CD4-positive, alpha-beta T cell (primary cell): ENCODE data around the gene CPED1. TPM values are rescaled to one million over a fixed set of nuclear protein-coding genes. Genes with fewer than 3 reads are reported as not detected.

ENCODE experiments used
- ATAC-seq: fragments of 200-7000 bp; cut with Tn5 transposase; one replicate; pipeline ENCODE4 v1.10.0; 2022; ENCODE audit warnings: mild to moderate bottlenecking; ENCODE audit not compliant: poor library complexity
- CTCF ChIA-PET: fragments of 350-600 bp; sonication (Branson Sonifier 250); formaldehyde crosslinking; loops from one replicate; lab custom pipeline; 2021; ENCODE audit warnings: antibody characterized with exemption, inconsistent platforms; lab: Charles Lee
- POLR2A ChIA-PET: fragments of 350-600 bp; sonication (Branson Sonifier 250); formaldehyde crosslinking; loops from one replicate; lab custom pipeline; 2021; ENCODE audit warnings: antibody characterized with exemption, inconsistent platforms; lab: Charles Lee
- DNase-seq, 14 experiments: peaks; one replicate each; pipeline ENCODE4 v3.0.0-alpha.2; 2013 to 2020; ENCODE audit warnings: mixed read lengths in 2 of 14
- H3K27ac ChIP-seq, 2 donors: one replicate each; pipeline versions ENCODE4 v1.5.1 to v1.7.0; 2013; ENCODE audit warnings: low read length in 2 of 2, low read depth in 1 of 2, mild to moderate bottlenecking in 1 of 2
- H3K27me3 ChIP-seq, 2 experiments: 1 replicate in 1 of 2; 2 replicates in 1 of 2; pipeline versions ENCODE4 v1.6.1 to v1.7.0; 2013; ENCODE audit warnings: low read length in 2 of 2, control low read depth in 1 of 2, mild to moderate bottlenecking in 1 of 2, moderate library complexity in 1 of 2; ENCODE audit not compliant: insufficient read depth in 2 of 2, control insufficient read depth in 1 of 2
- H3K36me3 ChIP-seq: one replicate; pipeline ENCODE4 v1.6.1; 2013; ENCODE audit warnings: low read length, control low read depth; ENCODE audit not compliant: insufficient read depth
- H3K4me1 ChIP-seq: one replicate; pipeline ENCODE4 v1.6.1; 2013; ENCODE audit warnings: low read length, control low read depth; ENCODE audit not compliant: insufficient read depth
- H3K4me3 ChIP-seq: one replicate; pipeline ENCODE4 v1.5.1; 2013; ENCODE audit warnings: mild to moderate bottlenecking, low read length, moderate library complexity
- H3K9me3 ChIP-seq, 2 experiments: 1 replicate in 1 of 2; 2 replicates in 1 of 2; pipeline versions ENCODE4 v1.6.1 to v1.7.0; 2013; ENCODE audit warnings: low read length in 2 of 2, mild to moderate bottlenecking in 2 of 2, control low read depth in 1 of 2, moderate library complexity in 1 of 2; ENCODE audit not compliant: control insufficient read depth in 1 of 2, insufficient read depth in 1 of 2
- H3K27ac Mint-ChIP-seq: one replicate; pipeline ENCODE4 v1.8.0; 2020; ENCODE audit warnings: mixed read lengths
- H3K27me3 Mint-ChIP-seq: one replicate; pipeline ENCODE4 v1.8.0; 2021; ENCODE audit warnings: mixed read lengths
- H3K36me3 Mint-ChIP-seq: one replicate; pipeline ENCODE4 v1.8.0; 2021; ENCODE audit warnings: low read depth, mixed read lengths
- H3K4me1 Mint-ChIP-seq: one replicate; pipeline ENCODE4 v1.8.0; 2021; ENCODE audit warnings: low read depth, mixed read lengths
- H3K4me3 Mint-ChIP-seq: one replicate; pipeline ENCODE4 v1.8.0; 2020; ENCODE audit warnings: mild to moderate bottlenecking, mixed read lengths
- H3K9me3 Mint-ChIP-seq: one replicate; pipeline ENCODE4 v1.8.0; 2020; ENCODE audit warnings: mixed read lengths
- CTCF ChIP-seq: fragments of 200-600 bp; IDR thresholded peaks from one replicate; pipeline ENCODE4 v1.8.0; 2022; ENCODE audit warnings: antibody characterized with exemption, mild to moderate bottlenecking
- intact Hi-C, 2 experiments: fragments of 100-400 bp; cut with DNase I in 1 of 2; cut with micrococcal nuclease in 1 of 2; formaldehyde crosslinking; loops; one replicate each; pipeline versions ENCODE4 v1.15.1 to v1.9.0; 2023 to 2025; cut with DNase I, micrococcal nuclease
- total RNA-seq, 174 experiments: library from RNA in 2 of 174; stranded (reverse) in 2 of 174; gene quantifications; one replicate each; pipeline ENCODE4 v1.2.3 and lab custom pipeline; 2021 to 2026

The CPED1 gene
- total RNA-seq, 2 experiments from 2014 or later, result 0.08 to 0.19 TPM

GRCh38 chr7:121172484-121172883 is 184.0 kb downstream of the CPED1 start:
- TF ChIP-seq CTCF, result no peak
- Mint-ChIP-seq H3K4me1 (no peaks in the 10 kb centered on the region), H3K9me3 (no peaks in the 10 kb centered on the region), H3K27me3 (peaks cover 4% of the 10 kb centered on the region), H3K27ac (no peak overlapping the region), H3K36me3 (no peaks in the 10 kb centered on the region), H3K4me3 (no peak overlapping the region)
- Histone ChIP-seq H3K4me1 (no peaks in the 10 kb centered on the region), H3K27me3 (no peaks in the 10 kb centered on the region), H3K9me3 (no peaks in the 10 kb centered on the region), H3K4me3 (no peak overlapping the region), H3K27ac (no peak overlapping the region), H3K36me3 (no peaks in the 10 kb centered on the region)
- ChIA-PET POLR2A (no interaction called here), CTCF (no interaction called here)
- DNase-seq (no peak), ATAC-seq (no peak)
- intact Hi-C loops, result no loop called here

- Mint-ChIP-seq H3K27me3 (no peaks in the 10 kb centered on the region), H3K4me1 (no peaks in the 10 kb centered on the region), H3K9me3 (no peaks in the 10 kb centered on the region), H3K36me3 (no peaks in the 10 kb centered on the region), H3K4me3 (no peak overlapping the region), H3K27ac (no peak overlapping the region)
- no peak overlapping the region for H3K4me3 ChIP-seq
- no peaks in the 10 kb centered on the region for H3K9me3 ChIP-seq
- H3K36me3 ChIP-seq, result no peaks in the 10 kb centered on the region
- ChIA-PET POLR2A (no interaction called here), CTCF (no interaction called here)
- intact Hi-C loops, result no loop called here
- TF ChIP-seq CTCF, result no peak
- DNase-seq (no peak), ATAC-seq (no peak)
- H3K27ac ChIP-seq, result no peak overlapping the region
- no peaks in the 10 kb centered on the region for H3K4me1 ChIP-seq
- H3K27me3 ChIP-seq, result no peaks in the 10 kb centered on the region
Measured at GRCh38 chr7:121175826-121176225, 187.3 kb downstream of the CPED1 start.

- no peak for ATAC-seq
- Histone ChIP-seq H3K36me3 (no peaks in the 10 kb centered on the region), H3K9me3 (no peaks in the 10 kb centered on the region), H3K27ac (no peak overlapping the region), H3K4me3 (no peak overlapping the region), H3K4me1 (no peaks in the 10 kb centered on the region), H3K27me3 (no peaks in the 10 kb centered on the region)
- Mint-ChIP-seq H3K9me3 (no peaks in the 10 kb centered on the region), H3K4me3 (no peak overlapping the region), H3K4me1 (no peaks in the 10 kb centered on the region), H3K27ac (no peak overlapping the region), H3K36me3 (no peaks in the 10 kb centered on the region), H3K27me3 (peaks cover 2% of the 10 kb centered on the region)
- intact Hi-C loops, result no loop called here
- POLR2A ChIA-PET, result no interaction called here
- no peak for DNase-seq
- TF ChIP-seq CTCF, result no peak
- CTCF ChIA-PET, result no interaction called here
Measured at GRCh38 chr7:121178452-121178851, 189.9 kb downstream of the CPED1 start.
